IPS DF 4.7 (cell line): ENCODE data around the gene ACOX1.
"Not testable (repeated sequence)": the region's sequence is repeated elsewhere in the genome, so short reads cannot be mapped to it uniquely, and the experiment has no call there.

ENCODE experiments used
- DNase-seq: peaks from one replicate; pipeline ENCODE4 v3.0.0-alpha.2; 2013; ENCODE audit warnings: low spot score; ENCODE audit errors: extremely low read depth

ACOX1 gene

DNA sequence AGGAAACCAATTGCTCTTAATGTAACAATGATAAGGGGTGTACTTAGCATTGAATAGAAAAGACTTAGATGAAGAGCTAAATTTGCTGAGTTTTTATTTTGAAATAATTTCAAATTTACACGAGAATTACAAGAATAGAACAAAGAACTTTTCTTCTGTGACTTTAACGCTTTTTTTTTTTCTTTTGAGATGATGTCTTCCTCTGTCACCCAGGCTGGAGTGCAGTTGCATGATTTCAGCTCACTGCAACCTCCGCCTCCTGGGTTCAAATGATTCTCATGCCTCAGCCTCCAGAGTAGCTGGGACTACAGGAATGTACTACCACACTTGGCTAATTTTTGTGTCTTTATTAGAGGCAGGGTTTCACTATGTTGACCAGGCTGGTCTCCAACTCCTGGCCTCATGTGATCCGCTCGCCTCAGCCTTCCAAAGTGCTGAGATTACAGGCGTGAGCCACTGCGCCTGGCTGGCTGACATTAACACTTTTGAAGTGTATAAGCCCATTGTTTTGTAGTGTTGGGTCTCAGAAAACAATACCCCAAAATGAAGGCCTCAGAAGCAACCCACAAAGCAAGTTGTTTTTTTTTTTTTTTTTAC is 2.2 kb upstream of the ACOX1 start:
- no peak for DNase-seq

DNA sequence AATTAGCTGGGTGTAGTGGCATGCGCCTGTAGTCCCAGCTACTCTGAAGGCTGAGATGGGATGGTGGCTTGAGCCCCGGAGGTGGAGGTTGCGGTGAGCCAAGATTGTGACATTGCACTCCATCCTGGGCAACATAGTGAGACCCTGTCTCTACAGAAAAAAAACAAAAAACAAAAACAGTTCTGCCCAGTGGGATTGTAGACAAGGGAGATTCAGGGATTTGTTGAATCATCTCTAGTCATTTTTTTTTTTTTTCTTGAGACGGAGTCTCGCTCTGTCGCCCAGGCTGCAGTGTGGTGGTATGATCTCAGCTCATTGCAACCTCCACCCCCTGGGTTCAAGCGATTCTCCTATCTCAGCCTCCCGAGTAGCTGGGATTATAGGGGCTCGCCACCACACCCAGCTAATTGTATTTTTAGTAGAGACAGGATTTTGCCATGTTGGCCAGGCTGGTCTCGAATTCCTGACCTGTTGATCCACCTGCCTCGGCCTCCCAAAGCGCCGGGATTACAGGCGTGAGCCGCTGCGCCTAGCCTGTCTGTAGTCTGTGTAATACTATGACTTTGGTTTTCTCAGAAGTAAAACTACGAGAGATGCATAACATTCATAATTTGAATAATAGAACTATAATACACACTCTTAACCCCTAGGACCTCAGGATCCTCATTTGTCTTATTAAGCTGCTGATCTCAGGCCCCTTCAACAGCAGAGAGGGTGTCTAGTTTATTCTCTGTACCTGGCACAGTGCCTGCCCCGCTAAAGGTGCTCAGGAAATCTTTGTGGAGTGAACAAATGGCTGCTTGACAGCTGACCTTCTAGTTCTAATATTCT is 1.4 kb upstream of the ACOX1 start:
- no peak for DNase-seq

DNA sequence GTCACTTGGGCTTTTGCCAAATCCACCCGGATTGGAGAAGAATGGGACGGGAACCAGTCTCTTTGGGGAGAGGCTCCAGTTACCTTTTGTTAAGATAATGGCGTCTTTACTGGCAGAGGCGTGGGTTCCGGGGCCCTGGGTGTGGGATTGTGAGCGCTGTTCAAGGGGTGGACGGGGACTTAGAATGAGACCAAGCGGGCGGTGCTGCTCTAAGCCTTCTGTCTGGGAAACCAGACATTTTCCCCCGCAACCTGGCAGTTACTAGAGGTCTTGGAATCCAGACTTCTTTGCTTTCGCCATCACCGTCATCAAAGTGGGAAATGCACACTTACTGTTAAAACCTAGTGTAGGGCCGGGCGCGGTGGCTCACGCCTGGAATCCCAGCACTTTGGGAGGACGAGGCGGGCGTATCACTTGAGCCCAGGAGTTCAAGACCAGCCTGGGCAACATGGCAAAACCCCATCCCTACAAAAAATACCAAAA is 780 bp upstream of the ACOX1 start:
- DNase-seq = no peak

DNA sequence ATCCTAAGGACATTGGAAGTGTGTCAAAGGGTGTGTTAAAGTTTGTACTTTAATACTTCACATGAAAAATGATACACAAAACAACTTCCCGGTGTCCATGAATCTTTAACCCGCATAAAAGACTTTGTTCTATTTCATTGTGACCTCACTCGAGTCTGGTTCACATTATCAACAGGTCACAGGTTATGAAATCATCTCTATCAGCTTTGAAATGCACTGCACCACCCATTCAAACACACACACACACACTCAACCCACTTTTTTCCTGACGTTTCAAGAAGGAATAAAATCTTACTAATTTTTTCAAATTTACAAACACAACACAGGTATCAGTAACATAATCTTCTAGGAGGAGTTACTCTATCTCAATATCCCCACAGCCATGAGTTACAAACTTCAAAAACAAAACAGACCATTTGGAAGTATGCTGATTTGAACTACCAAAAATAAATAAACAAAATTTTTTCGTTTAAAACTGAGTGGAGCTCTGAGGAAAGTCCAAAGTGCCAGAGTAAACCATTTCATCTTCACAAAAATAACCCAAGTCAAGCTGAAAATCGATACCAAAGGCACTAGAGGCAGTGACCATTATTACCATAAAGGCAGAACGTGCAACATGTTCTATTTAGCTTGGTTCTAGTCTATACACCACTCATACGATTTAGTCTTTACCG is 2.7 kb downstream of the ACOX1 start:
- no peak for DNase-seq

DNA sequence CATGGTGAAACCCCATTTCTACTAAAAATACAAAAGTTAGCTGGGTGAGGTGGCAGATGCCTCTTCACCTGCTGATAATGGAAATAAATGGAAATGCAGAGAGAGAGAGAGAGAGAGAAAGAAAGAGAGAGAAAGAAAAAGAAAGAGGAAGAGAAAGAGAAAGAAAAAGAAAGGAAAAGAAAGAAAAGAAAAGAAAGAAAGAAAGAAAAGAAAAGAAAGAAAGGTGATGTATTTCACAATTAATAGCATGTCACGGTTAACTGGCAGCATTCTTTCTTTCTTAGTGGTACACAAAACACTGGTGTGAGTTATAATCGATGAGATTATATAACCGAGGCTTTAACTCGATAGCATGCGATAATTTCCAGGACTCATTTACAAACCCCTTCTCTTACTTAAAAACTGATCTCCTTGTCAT is 3.2 kb downstream of the ACOX1 start:
- DNase-seq = no peak

DNA sequence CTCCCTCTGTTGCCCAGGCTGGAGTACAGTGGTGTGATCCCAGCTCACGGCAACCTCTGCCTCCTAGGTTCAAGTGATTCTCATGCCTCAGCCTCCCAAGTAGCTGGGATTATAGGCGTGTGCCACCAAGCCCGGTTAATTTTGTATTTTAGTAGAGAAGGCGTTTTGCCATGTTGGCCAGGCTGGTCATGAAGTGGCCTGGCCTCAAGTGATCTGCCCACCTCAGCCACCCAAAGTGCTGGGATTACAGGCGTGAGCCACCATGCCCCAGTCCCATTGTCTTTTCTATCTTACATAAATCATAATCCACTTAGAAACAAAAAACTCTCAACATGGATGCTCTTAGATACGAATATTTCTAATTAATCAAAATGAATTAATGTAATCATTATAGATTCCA is 3.8 kb downstream of the ACOX1 start:
- DNase-seq = not testable (repeated sequence)

DNA sequence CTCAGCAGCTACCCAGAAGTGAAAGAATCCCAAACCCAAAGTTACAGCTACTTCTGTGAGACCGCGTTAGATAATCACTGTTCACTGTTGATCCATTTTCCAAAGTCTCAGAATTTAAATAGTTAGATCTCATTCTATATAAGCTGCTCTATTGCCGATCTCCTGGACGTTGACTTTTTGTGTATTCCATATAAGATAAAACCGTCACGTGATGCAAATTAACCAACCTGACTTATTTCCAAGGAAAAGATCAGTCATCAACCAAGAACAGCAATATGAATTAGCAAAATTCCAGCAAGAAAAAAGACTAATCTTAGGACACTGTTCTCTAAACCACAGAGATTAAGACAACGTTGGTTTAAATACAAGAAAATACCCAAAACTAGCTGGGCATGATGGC is 8.3 kb downstream of the ACOX1 start:
- DNase-seq = no peak

DNA sequence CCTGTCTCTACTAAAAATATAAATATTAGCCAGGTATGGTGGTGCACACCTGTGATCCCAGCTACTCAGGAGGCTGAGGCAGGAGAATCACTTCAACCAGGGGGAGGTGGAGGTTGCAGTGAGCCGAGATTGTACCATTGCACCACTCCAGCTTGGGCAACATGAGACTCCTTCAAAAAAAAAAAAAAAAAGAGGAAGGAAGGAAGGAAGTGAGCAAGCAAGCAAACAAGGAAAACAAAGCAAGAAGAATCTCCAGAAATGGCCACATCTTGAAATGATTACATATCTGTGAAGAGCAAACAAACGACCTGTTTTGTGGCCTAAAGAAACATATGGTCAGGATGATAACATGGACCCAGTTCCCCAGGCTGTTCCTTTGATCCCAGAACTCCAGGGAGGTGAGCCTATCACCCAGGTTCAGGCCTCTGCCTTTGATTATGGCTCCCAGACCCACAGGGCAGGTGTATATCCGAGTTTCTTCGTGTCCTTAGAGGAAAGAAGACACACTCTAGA is 8.9 kb downstream of the ACOX1 start:
- no peak for DNase-seq

DNA sequence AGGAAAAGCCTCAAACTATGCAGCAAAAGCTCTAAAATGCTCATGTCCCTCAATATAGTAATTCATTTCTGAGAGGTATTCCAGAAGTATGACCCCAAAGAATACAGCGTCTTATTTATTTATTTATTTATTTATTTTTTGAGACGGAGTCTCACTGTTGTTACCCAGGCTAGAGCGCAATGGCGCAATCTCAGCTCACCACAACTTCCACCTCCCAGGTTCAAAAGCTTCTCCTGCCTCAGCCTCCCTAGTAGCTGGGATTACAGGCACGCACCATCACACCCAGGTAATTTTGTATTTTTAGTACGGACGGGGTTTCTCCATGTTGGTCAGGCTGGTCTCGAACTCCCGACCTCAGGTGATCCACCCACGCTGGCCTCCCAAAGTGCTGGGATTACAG is 9.9 kb downstream of the ACOX1 start:
- DNase-seq = not testable (repeated sequence)

DNA sequence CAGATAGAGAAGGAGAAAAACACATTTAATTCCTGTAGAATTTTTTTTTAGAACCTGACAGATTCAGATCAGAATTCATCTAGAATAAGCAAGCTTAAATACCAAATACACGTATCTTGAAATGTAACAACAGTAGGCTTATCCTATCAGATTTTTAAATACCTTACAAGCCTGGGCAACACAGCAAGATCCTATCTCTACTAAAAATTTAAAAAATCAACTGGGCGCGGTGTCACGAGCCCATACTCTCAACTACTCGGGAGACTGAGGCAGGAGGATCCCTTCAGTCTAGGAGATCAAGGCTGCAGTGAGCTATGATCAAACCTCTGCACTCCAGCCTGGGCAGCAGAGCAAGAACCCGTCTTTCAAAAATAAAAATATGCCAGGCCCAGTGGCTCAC is 13.5 kb downstream of the ACOX1 start:
- DNase-seq = no peak

DNA sequence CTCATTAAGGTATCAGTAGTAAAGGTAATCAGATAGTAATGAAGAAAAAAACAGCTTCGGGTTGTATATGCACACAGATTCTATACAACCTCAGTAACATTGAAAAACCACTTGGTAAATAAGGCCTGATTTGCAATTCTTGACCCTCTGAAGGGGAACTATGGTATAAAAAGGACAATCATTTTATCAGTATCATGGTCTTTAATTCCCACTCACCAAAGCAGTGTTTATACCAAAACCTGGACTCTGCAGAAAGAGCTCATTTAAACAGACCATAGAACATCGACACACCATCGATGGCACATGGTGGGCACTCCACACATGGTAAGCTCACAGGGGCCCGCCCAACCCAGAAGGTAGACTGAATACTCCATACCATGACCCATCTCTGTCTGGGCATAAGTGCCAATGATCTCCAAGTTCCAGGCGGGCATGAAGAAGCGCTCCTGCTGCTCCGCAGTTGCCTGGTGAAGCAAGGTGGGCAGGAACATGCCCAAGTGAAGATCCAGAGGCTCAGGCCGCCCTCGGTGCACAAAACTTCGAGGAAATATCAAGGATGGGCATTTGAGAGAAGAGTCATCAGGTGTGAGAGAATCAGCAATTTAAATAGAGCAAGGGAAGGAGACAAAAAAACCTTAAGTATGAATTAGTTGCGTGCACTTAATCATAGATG is 19.0 kb downstream of the ACOX1 start:
- DNase-seq = no peak

DNA sequence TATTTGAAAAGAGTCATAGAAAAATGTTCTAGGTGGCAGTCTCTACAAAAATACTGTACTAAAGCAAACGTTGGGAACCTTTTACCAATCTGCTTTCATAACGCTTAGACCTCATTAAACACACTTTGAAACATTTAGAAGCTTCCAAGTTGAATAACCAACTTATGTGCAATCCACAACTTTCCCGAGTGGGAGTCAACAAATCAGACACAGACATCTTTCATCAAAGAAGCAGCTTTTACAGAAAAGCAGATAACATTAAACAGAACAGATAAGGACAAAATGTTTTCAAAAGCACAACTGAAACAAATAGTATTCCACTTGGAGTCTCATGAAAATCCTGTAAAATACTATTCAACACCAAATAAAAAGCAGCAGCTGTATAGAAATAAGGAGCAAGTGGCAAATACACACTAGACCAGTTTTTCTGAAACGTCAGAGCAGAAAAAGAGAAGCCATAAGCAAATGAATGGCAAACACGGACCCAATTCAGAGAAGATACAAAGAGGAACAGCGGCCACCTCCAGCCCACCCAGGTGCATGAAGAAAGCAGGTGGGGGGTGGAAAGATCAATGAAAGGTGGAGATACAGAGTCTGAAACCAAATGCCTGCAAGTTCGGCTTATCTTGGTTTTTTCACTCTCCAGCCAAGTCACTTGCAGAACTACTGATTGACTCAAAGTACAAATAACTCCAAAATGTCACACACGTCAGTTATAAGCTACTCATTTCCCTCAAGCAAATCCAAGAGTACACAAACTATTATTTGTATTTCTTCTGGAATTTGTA is 19.7 kb downstream of the ACOX1 start:
- DNase-seq = no peak

DNA sequence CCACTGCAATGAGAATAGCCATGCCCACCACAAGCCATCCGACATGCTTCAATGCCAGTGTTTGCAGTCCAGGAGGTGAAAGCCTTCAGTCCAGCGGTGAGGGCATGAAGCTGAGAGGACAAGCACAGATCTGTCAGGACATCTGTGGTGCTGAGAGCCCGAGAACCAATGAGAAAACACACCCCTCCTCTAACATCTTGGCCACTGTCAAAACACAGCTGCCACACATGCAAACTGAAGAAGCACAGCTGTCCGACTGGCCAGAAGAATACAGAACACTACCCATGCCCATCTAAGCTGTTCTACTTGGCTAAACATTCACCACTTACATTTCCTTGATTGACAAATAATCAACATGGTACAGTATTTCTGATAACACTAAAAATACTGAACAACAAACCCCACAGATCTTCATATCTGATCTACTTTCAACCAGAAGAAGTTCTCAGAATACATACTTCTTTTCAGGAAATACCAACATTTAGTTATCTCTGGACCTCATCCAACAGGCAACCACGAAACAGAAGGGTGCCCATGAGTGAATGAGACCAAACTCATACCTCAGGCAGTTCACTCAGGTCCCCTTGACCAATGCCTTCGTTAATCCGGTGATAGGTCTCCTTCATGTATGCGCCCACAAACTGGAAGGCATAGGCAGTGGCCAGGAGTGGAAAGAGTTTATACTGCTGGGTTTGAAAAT is 28.0 kb downstream of the ACOX1 start:
- no peak for DNase-seq

DNA sequence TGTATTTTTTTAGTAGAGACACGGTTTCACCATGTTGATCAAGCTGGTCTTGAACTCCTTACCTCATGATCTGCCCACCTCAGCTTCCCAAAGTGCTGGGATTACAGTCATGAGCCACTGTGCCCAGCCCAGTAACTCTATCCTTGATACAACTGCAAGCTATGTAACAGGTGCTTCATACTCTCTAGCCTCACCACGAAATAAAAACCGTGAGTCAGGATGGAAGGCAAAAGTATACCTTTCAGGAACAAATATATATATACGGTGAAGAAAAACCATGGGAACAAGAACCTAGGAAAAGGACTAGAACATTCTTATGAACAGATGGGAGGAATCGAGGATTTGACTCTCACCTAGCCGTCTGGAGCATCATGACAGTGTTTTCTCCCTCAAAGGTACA is 28.5 kb downstream of the ACOX1 start:
- no peak for DNase-seq

DNA sequence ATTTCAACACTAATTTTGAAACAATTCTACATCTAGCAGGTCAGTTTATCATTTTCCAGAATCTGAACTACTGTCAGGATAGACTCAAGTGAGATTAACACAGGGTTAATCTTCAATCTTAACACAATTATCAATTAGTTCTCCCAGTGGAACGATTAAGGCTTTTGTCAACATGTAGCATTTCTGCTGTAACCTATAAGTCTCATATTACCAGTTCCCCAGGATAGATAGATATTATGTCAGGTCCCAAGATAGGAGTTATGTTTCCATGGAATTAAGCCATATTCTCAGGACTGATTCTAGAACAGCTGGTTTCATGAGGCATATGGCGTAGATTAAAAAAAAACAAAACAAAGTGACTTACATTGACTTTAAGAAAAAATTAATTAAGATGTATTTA is 33.8 kb downstream of the ACOX1 start:
- no peak for DNase-seq

DNA sequence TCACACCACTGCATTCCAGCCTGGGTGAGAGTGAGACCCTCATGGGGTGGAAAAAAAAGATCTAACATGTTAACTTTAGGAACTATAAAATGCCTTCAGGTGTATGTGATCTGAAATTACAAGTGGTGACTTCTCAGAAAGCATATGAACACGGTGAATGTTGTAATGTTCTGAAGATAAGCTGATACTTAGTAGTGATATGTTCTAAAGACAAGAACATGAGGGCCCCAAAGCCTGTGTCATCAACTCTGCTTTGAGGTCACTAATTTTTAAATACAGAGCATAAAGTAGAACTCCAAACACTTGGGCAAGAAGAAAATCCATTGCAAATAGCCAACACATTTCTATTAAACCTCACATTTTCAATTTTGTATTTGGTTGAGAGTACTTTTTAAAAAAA is 35.5 kb downstream of the ACOX1 start:
- no peak for DNase-seq

DNA sequence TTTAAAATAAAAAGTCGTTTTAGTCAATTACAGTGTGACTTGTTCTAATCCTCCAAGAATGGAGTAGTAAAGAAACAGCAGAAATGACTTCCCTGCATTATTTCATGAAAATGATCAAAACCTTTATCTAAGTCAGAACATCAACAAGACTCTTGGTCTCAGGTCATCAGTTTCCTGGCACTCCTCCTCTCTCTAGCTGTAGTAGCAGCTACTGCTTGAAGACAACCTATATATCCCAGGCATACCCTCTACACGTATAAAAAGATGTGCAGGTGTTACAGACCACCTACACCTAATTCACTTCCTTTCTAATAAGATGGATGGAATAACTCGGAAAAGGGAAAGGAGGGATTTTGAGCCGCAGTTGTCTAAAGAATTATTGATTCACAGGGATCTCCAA is 36.5 kb downstream of the ACOX1 start:
- DNase-seq = no peak

DNA sequence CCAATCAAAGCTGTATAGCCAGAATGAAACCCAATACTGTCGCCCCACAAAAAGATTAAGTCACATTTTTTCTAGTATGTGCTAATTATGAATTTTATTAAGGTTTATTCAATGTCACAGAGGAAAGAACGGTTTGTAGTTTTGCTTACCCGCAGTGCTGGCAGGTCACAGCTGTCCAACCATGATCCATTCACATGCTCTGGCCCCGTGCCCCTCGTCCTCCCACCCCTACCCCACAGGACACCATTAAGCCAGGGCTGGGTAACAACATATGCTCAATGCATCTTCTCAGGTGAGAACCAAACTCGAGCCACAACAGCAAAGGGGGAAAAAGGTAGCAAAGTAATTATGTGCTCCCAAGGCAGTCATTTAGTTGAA is 37.5 kb downstream of the ACOX1 start:
- DNase-seq = no peak

DNA sequence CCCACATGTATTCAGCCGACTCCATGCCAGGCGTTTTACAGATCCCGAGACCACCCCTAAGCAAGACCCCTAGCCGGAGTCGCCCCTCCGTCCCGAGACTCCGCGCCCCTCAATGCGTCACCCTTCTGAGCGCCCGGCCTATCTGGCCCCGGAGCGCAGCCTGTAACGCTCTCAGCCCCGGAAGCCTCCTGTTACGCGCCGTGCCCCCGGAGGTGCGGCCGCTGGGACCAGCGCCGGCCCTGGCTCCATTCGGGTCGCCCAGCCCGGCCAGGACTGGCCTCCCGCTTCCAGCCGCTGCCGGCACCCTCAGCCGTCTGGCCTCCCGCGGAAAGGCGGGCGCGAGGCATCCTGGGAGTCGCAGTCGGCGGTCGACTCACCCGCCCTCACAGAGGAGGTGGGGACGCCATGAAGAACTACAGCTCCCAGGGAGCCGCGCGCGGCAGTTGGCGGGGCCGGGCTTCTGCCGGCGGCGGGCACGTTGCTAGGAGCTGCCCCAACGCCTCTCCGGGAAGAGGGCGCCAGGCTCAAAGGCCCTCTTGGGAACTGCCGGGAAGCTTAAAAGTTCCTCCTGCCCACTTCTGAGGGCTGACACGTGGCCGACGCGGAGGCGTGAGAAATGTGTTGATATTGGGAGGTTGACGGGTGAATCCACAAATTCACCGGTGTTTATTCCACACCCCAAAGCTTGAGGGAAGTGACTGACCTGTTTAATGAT is 38.1 kb downstream of the ACOX1 start, which contains the start of gene FBF1:
Gene FBF1, minus strand, starts transcription at position 316 of the 715 bp plus-strand sequence. CDS start 2,893 bp downstream, outside the sequence.
- peak; percentile 51 for DNase-seq

DNA sequence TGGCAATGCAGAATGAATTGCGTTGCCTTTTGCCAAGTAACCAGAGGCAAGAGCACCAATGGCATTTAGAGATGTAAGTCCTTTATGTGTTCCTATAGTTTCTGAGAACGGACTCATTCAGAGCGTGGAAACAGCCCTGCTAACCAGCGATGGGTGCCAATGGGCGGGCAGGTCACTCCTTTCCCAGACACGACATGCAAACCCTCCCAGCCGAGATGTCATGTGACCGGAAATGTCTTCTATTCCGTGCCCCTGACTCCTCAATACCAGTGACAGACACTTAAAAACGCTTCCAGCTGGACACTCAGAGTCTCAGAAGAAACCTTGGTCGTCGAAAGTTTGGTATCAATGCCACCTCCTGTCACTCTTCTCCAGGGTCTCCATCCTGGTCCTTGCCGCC is 41.3 kb downstream of the ACOX1 start:
- DNase-seq = no peak
